ENCODE measurements around the gene TWIST2. TPM values are rescaled to one million over a fixed set of nuclear protein-coding genes. Genes with fewer than 3 reads are reported as not detected.

The TWIST2 gene
- polyA plus RNA-seq, 1 of the 3 experiments (the other 2 are of a cell fraction): 19.5 TPM

GRCh38 chr2:238818561-238818960 is 29.3 kb upstream of the TWIST2 start:
- H3K9me3 ChIP-seq: no peaks in the 10 kb centered on the region
- H3K9me2 ChIP-seq: no peaks in the 10 kb centered on the region
- POLR2A ChIA-PET: no interaction called here
- no peak for DNase-seq
- no peak overlapping the region for H3K27ac ChIP-seq (ENCODE audit: low read depth in 2 of 2, low read length in 1 of 2)
- peaks cover 0 to 4% of the 10 kb centered on the region in 2 experiments; a peak in 2 of 4 replicates for H3K4me1 ChIP-seq (ENCODE audit: control insufficient read depth in 1 of 2, insufficient read depth in 2 of 2, low read depth in 1 of 2, low read length in 1 of 2)
- H3F3A ChIP-seq (replicated peaks; ENCODE audit: insufficient read depth): no peaks in the 10 kb centered on the region
- no peak overlapping the region for H3K4me2 ChIP-seq
- H2AFZ ChIP-seq (ENCODE audit: low read depth): no peak overlapping the region
- no peaks in the 10 kb centered on the region for H3K36me3 ChIP-seq (replicated peaks in 1 of 2; ENCODE audit: control insufficient read depth in 1 of 2, insufficient read depth in 2 of 2, low read length in 1 of 2)
- H3K4me3 ChIP-seq (ENCODE audit: low read depth in 2 of 2, low read length in 1 of 2): no peak overlapping the region
- no peaks in the 10 kb centered on the region for H4K20me1 ChIP-seq (ENCODE audit: insufficient read depth)
- CTCF ChIA-PET: interaction anchor here (1.3 kb wide), 2 partner anchors 34 to 448 kb away, joined by 3 to 4 read pairs; no protein-coding TSS in a partner anchor
- H3K9ac ChIP-seq: no peak overlapping the region
- H3K27me3 ChIP-seq (ENCODE audit: insufficient read depth): no peaks in the 10 kb centered on the region
- H3K79me2 ChIP-seq (ENCODE audit: insufficient read depth): no peaks in the 10 kb centered on the region
- TF ChIP-seq NFIC (IDR thresholded peaks at IDR 0.05; ENCODE audit: borderline replicate concordance): no peak
- TF ChIP-seq TCF12 (IDR thresholded peaks at IDR 0.05): no peak
- no peak for TF ChIP-seq SIN3A (IDR thresholded peaks at IDR 0.05; ENCODE audit: borderline replicate concordance, low read depth, low read length)
- no peak for TF ChIP-seq USF2 (IDR thresholded peaks at IDR 0.05; ENCODE audit: borderline replicate concordance, low read depth, low read length)
- no peak for TF ChIP-seq CTCF (IDR thresholded peaks at IDR 0.05)
- TF ChIP-seq TAF1 (IDR thresholded peaks at IDR 0.05; ENCODE audit: borderline replicate concordance, low read depth, low read length): no peak
- TF ChIP-seq, protein P1, sequence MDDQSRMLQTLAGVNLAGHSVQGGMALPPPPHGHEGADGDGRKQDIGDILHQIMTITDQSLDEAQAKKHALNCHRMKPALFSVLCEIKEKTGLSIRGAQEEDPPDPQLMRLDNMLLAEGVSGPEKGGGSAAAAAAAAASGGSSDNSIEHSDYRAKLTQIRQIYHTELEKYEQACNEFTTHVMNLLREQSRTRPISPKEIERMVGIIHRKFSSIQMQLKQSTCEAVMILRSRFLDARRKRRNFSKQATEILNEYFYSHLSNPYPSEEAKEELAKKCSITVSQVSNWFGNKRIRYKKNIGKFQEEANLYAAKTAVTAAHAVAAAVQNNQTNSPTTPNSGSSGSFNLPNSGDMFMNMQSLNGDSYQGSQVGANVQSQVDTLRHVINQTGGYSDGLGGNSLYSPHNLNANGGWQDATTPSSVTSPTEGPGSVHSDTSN (IDR thresholded peaks at IDR 0.05): no peak
- TF ChIP-seq, protein P2, sequence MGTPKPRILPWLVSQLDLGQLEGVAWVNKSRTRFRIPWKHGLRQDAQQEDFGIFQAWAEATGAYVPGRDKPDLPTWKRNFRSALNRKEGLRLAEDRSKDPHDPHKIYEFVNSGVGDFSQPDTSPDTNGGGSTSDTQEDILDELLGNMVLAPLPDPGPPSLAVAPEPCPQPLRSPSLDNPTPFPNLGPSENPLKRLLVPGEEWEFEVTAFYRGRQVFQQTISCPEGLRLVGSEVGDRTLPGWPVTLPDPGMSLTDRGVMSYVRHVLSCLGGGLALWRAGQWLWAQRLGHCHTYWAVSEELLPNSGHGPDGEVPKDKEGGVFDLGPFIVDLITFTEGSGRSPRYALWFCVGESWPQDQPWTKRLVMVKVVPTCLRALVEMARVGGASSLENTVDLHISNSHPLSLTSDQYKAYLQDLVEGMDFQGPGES (IDR thresholded peaks at IDR 0.05; ENCODE audit: low read depth, low read length): no peak
- no peak for TF ChIP-seq MXI1 (IDR thresholded peaks at IDR 0.05; ENCODE audit: low read depth, low read length)
- TF ChIP-seq RCOR1 (IDR thresholded peaks at IDR 0.05; ENCODE audit: low read length): no peak
- TF ChIP-seq USF1 (IDR thresholded peaks at IDR 0.05; ENCODE audit: borderline replicate concordance, low read depth): no peak
- TF ChIP-seq TEAD4 (IDR thresholded peaks at IDR 0.05; ENCODE audit: borderline replicate concordance, insufficient read depth): no peak
- TF ChIP-seq EP300 (IDR thresholded peaks at IDR 0.05; ENCODE audit: borderline replicate concordance in 1 of 2, low read depth in 1 of 2, low read length in 1 of 2): no peak
- no peak for TF ChIP-seq NRF1 (IDR thresholded peaks at IDR 0.05; ENCODE audit: low read depth, low read length)
- TF ChIP-seq RFX5 (IDR thresholded peaks at IDR 0.05; ENCODE audit: low read length): no peak
- no peak for TF ChIP-seq GABPA (IDR thresholded peaks at IDR 0.05; ENCODE audit: low read depth)
- no peak for TF ChIP-seq FOXM1 (IDR thresholded peaks at IDR 0.05; ENCODE audit: low read depth)
- TF ChIP-seq POLR2AphosphoS5 (IDR thresholded peaks at IDR 0.05; ENCODE audit: low read depth, low read length): no peak
- WGBS (ENCODE audit: low lambda C conversion rate): 29% methylated on average over 2 of the region's 2 CpGs
